Measurements from ENCODE around the gene TMPRSS11F.

The TMPRSS11F gene

DNA sequence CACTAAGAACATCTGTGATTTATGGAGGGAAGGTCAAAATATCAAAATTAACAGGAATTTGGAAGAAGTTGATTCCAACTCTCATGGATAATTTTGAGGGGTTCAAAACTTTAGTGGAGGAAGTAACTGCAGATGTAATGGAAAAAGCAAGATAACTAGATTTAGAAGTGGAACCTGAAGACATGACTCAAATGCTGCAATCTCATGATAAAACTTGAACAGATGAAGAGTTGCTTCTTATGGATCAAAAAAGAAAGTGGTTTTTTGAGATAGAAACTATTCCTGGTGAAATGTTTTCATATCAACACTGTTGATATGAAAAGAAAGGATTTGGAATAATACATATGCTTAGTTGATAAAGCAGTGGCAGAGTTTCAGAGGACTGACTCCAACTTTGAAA lies 9.7 kb downstream of the TMPRSS11F start:
- no peaks in the 10 kb centered on the region for H3K27me3 ChIP-seq (ENCODE audit: control insufficient read depth, low read length)
- H4K20me1 ChIP-seq (ENCODE audit: control insufficient read depth, insufficient read depth, low read depth, low read length), result no peaks in the 10 kb centered on the region
- no peaks in the 10 kb centered on the region for H3F3A ChIP-seq (ENCODE audit: control insufficient read depth, insufficient read depth)
- H3K4me3 ChIP-seq (ENCODE audit: low read length), result no peak overlapping the region
- no peak overlapping the region for H3K27ac ChIP-seq (ENCODE audit: low read depth, low read length)
- no peak overlapping the region for H3K4me2 ChIP-seq (ENCODE audit: low read length)
- no peaks in the 10 kb centered on the region for H3K9me2 ChIP-seq (replicated peaks; ENCODE audit: control insufficient read depth, low read length)
- no peaks in the 10 kb centered on the region for H3K79me2 ChIP-seq (ENCODE audit: control insufficient read depth, low read length)
- TF ChIP-seq EZH2phosphoT487 (IDR thresholded peaks at IDR 0.05; ENCODE audit: borderline replicate concordance, low read length), result no peak
- no peak for TF ChIP-seq CTCF (IDR thresholded peaks at IDR 0.05; ENCODE audit: low read depth, low read length, poor library complexity, severe bottlenecking)
- H3K36me3 ChIP-seq (ENCODE audit: control insufficient read depth, low read length), result no peaks in the 10 kb centered on the region
- no peaks in the 10 kb centered on the region for H3K9me3 ChIP-seq (ENCODE audit: control insufficient read depth, insufficient read depth, low read length)
- H3K4me1 ChIP-seq (ENCODE audit: control insufficient read depth, low read length), result no peaks in the 10 kb centered on the region

DNA sequence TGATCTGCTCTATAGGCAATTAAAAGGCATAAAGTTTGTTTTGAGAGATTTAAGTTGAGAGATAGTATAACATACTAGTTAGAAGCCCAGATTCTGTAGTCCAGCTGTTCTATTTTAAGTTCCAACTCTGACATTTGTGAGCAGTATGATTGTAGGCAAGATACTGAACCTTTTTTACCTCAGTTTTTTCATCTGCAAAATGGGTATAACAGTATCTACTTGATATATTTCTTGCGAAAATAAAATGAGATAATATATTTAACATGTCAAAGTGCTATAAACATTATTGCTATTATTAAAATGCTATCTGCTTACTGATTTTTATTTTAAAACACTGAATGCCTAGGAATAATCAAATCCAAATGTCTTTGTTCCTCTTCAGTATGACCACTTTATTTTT lies 19.2 kb downstream of the TMPRSS11F start:
- TF ChIP-seq EZH2phosphoT487 (IDR thresholded peaks at IDR 0.05; ENCODE audit: borderline replicate concordance, low read length) (no peak), CTCF (IDR thresholded peaks at IDR 0.05; ENCODE audit: low read depth, low read length, poor library complexity, severe bottlenecking) (no peak)
- Histone ChIP-seq H3K4me1 (ENCODE audit: control insufficient read depth, low read length) (no peaks in the 10 kb centered on the region), H4K20me1 (ENCODE audit: control insufficient read depth, insufficient read depth, low read depth, low read length) (no peaks in the 10 kb centered on the region), H3K9me3 (ENCODE audit: control insufficient read depth, insufficient read depth, low read length) (no peaks in the 10 kb centered on the region), H3K27ac (ENCODE audit: low read depth, low read length) (no peak overlapping the region), H3K27me3 (ENCODE audit: control insufficient read depth, low read length) (no peaks in the 10 kb centered on the region), H3K9me2 (replicated peaks; ENCODE audit: control insufficient read depth, low read length) (no peaks in the 10 kb centered on the region), H3F3A (ENCODE audit: control insufficient read depth, insufficient read depth) (no peaks in the 10 kb centered on the region), H3K79me2 (ENCODE audit: control insufficient read depth, low read length) (no peaks in the 10 kb centered on the region), H3K4me3 (ENCODE audit: low read length) (no peak overlapping the region), H3K36me3 (ENCODE audit: control insufficient read depth, low read length) (no peaks in the 10 kb centered on the region), H3K4me2 (ENCODE audit: low read length) (no peak overlapping the region)

GRCh38 chr4:68109868-68110267 lies 19.8 kb downstream of the TMPRSS11F start:
- H3K4me1 ChIP-seq (ENCODE audit: control insufficient read depth, low read length), result no peaks in the 10 kb centered on the region
- no peaks in the 10 kb centered on the region for H3F3A ChIP-seq (ENCODE audit: control insufficient read depth, insufficient read depth)
- no peaks in the 10 kb centered on the region for H3K9me3 ChIP-seq (ENCODE audit: control insufficient read depth, insufficient read depth, low read length)
- H3K27ac ChIP-seq (ENCODE audit: low read depth, low read length), result no peak overlapping the region
- H3K79me2 ChIP-seq (ENCODE audit: control insufficient read depth, low read length), result no peaks in the 10 kb centered on the region
- TF ChIP-seq CTCF (IDR thresholded peaks at IDR 0.05; ENCODE audit: low read depth, low read length, poor library complexity, severe bottlenecking) (no peak), EZH2phosphoT487 (IDR thresholded peaks at IDR 0.05; ENCODE audit: borderline replicate concordance, low read length) (no peak)
- no peak overlapping the region for H3K4me2 ChIP-seq (ENCODE audit: low read length)
- H3K27me3 ChIP-seq (ENCODE audit: control insufficient read depth, low read length), result no peaks in the 10 kb centered on the region
- H3K4me3 ChIP-seq (ENCODE audit: low read length), result no peak overlapping the region
- H3K9me2 ChIP-seq (replicated peaks; ENCODE audit: control insufficient read depth, low read length), result no peaks in the 10 kb centered on the region
- H4K20me1 ChIP-seq (ENCODE audit: control insufficient read depth, insufficient read depth, low read depth, low read length), result no peaks in the 10 kb centered on the region
- H3K36me3 ChIP-seq (ENCODE audit: control insufficient read depth, low read length), result no peaks in the 10 kb centered on the region

DNA sequence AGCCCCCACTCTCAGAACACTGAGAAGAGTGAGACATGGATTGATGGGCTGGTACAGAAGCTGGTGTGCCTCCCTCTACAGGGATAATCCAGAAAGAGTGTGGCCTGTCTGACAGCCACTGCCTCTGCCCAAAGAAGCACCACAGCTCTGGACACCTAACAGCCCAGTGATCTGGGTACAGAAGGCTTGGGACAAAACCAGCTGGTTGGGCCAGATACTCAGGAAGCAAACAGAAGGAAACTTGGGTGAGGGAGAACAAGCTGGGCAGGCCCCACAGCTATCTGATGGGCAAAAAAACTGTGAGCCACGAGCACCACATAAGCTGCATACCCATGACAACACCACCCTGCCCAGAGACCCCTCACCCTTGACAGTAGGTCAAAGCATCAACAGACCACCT lies 46.9 kb downstream of the TMPRSS11F start:
- Histone ChIP-seq H3K36me3 (ENCODE audit: control insufficient read depth, low read length) (no peaks in the 10 kb centered on the region), H3K27me3 (ENCODE audit: control insufficient read depth, low read length) (no peaks in the 10 kb centered on the region), H3K27ac (ENCODE audit: low read depth, low read length) (no peak overlapping the region), H3K79me2 (ENCODE audit: control insufficient read depth, low read length) (no peaks in the 10 kb centered on the region), H3K4me3 (ENCODE audit: low read length) (no peak overlapping the region), H3F3A (ENCODE audit: control insufficient read depth, insufficient read depth) (no peaks in the 10 kb centered on the region), H3K4me2 (ENCODE audit: low read length) (no peak overlapping the region), H4K20me1 (ENCODE audit: control insufficient read depth, insufficient read depth, low read depth, low read length) (no peaks in the 10 kb centered on the region), H3K9me2 (replicated peaks; ENCODE audit: control insufficient read depth, low read length) (no peaks in the 10 kb centered on the region), H3K9me3 (ENCODE audit: control insufficient read depth, insufficient read depth, low read length) (no peaks in the 10 kb centered on the region), H3K4me1 (ENCODE audit: control insufficient read depth, low read length) (no peaks in the 10 kb centered on the region)
- TF ChIP-seq CTCF (IDR thresholded peaks at IDR 0.05; ENCODE audit: low read depth, low read length, poor library complexity, severe bottlenecking) (no peak), EZH2phosphoT487 (IDR thresholded peaks at IDR 0.05; ENCODE audit: borderline replicate concordance, low read length) (no peak)
